Measurements from ENCODE around the gene AGRN. TPM values are rescaled to one million over a fixed set of nuclear protein-coding genes. Genes with fewer than 3 reads are reported as not detected.

The AGRN gene
- total and polyA plus RNA-seq, 7 donors: 2.8 to 54.4 (median 6.4) TPM

GRCh38 chr1:972726-973458 lies 47.0 kb upstream of the AGRN start:
- Histone ChIP-seq H3K36me3 (no peaks in the 10 kb centered on the region), H3K9me3 (no peaks in the 10 kb centered on the region), H3K4me1 (peaks cover 0 to 10% (median 9%) of the 10 kb centered on the region in 4 donors), H3K27me3 (peaks cover 33 to 83% (median 69%) of the 10 kb centered on the region in 3 donors), H3K27ac (no peak overlapping the region), H3K4me3 (no peak overlapping the region)
- TF ChIP-seq POLR2AphosphoS5 (IDR thresholded peaks at IDR 0.05) (no peak), EP300 (IDR thresholded peaks at IDR 0.05) (no peak), POLR2A (IDR thresholded peaks at IDR 0.05) (no peak), CTCF (IDR thresholded peaks at IDR 0.05) (no peak)
- intact Hi-C loops (cut with DNase I): no loop called here
- WGBS, 2 donors: 77 to 85% methylated on average over 28 of the region's 28 CpGs
- no peak for DNase-seq

GRCh38 chr1:973459-974292 lies 46.2 kb upstream of the AGRN start:
- intact Hi-C loops (cut with DNase I): no loop called here
- Histone ChIP-seq H3K9me3 (no peaks in the 10 kb centered on the region), H3K4me1 (peaks cover 0 to 10% (median 9%) of the 10 kb centered on the region in 4 donors), H3K36me3 (no peaks in the 10 kb centered on the region), H3K27me3 (peaks cover 33 to 76% (median 62%) of the 10 kb centered on the region in 3 donors), H3K4me3 (no peak overlapping the region), H3K27ac (no peak overlapping the region)
- TF ChIP-seq CTCF (IDR thresholded peaks at IDR 0.05) (no peak), POLR2A (IDR thresholded peaks at IDR 0.05) (no peak), EP300 (IDR thresholded peaks at IDR 0.05) (no peak), POLR2AphosphoS5 (IDR thresholded peaks at IDR 0.05) (no peak)
- DNase-seq: no peak
- WGBS, 2 donors: 81 to 85% methylated on average over 28 of the region's 28 CpGs

GRCh38 chr1:974293-974640 lies 45.7 kb upstream of the AGRN start:
- H3K27me3 ChIP-seq: peaks cover 33 to 70% (median 59%) of the 10 kb centered on the region in 3 donors
- H3K4me1 ChIP-seq: peaks cover 0 to 10% (median 9%) of the 10 kb centered on the region in 4 donors
- H3K36me3 ChIP-seq: no peaks in the 10 kb centered on the region
- intact Hi-C loops (cut with DNase I): no loop called here
- DNase-seq: no peak
- no peak overlapping the region for H3K4me3 ChIP-seq
- no peak overlapping the region for H3K27ac ChIP-seq
- no peaks in the 10 kb centered on the region for H3K9me3 ChIP-seq
- WGBS, 2 donors: 85 to 89% methylated on average over 11 of the region's 11 CpGs
- TF ChIP-seq EP300 (IDR thresholded peaks at IDR 0.05) (no peak), POLR2AphosphoS5 (IDR thresholded peaks at IDR 0.05) (no peak), POLR2A (IDR thresholded peaks at IDR 0.05) (no peak), CTCF (IDR thresholded peaks at IDR 0.05) (no peak)

DNA sequence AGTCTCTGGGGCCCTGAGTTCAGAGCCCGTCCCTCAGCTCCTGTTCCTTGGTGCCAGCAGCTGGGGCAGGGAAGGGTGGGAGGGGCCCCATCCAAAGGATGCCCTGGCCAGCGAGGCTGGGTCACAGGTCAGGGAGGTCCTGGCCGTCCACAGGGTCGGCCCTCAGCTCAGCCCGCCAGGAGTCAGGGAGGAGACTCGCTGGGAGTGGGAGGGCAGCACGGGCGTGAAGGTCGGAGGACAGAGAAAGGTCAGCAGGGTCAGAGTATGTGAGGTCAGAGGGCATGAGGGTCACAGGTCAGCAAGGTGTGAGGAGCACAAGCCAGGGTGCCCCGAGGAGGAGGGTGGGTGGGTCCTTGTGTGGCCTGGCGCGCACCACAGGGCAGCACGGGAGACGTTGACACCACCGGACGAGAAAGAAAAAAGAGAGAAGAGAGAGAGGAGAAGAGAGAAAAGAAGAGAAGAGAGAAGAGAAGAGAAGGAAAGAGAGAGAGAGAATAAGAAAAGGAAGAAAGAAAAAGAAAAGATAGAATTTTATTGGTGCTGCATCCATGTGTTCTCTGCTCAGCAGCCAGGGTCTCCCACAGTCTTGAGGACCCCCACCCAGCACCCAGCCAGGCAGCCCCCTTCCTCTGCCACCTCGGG lies 45.1 kb upstream of the AGRN start:
- 60 to 79% methylated on average over 17 of the region's 17 CpGs for WGBS, 2 donors
- no peak for DNase-seq
- Histone ChIP-seq H3K27ac (no peak overlapping the region), H3K4me1 (peaks cover 0 to 10% (median 9%) of the 10 kb centered on the region in 4 donors), H3K27me3 (peaks cover 33 to 66% (median 59%) of the 10 kb centered on the region in 3 donors), H3K9me3 (no peaks in the 10 kb centered on the region), H3K4me3 (no peak overlapping the region), H3K36me3 (no peaks in the 10 kb centered on the region)
- TF ChIP-seq POLR2A (IDR thresholded peaks at IDR 0.05) (no peak), CTCF (IDR thresholded peaks at IDR 0.05) (no peak), EP300 (IDR thresholded peaks at IDR 0.05) (no peak), POLR2AphosphoS5 (IDR thresholded peaks at IDR 0.05) (no peak)
- intact Hi-C loops (cut with DNase I): loop anchor here (5.0 kb wide), 1 partner anchor 73 kb away; no protein-coding TSS in a partner anchor
